GM12878 (cell line): ENCODE measurements around the gene MISFA. TPM values are rescaled to one million over a fixed set of nuclear protein-coding genes. Genes with fewer than 3 reads are reported as not detected.

Experiments
- ATAC-seq: fragments of 200-7000 bp; cut with Tn5 transposase; 3 replicates; pipeline ENCODE4 v1.9.1; 2020; ENCODE audit warnings: mild to moderate bottlenecking, moderate library complexity
- BruUV-seq: library from RNA; stranded (reverse); fragments of 400-500 nt; replicated peaks from 2 replicates; lab custom pipeline; 2021; lab: Mats Ljungman, UMichigan
- CTCF ChIA-PET: fragments of 300-600 bp; sonication (Branson Sonifier 250); formaldehyde crosslinking; extraction: SDS; loops from one replicate; lab custom pipeline; 2021; ENCODE audit warnings: inconsistent platforms; lab: Yijun Ruan, JAX
- POLR2A ChIA-PET: fragments of 350-600 bp; formaldehyde crosslinking; extraction: SDS; loops from one replicate; lab custom pipeline; 2021; ENCODE audit warnings: inconsistent platforms; lab: Charles Lee
- RAD21 ChIA-PET: fragments of 300-600 bp; sonication (Branson Sonifier 250); formaldehyde crosslinking; loops from one replicate; lab custom pipeline; 2023; ENCODE audit warnings: antibody characterized with exemption; ENCODE audit not compliant: unreplicated experiment; lab: Charles Lee
- SMC1A ChIA-PET: fragments of 300-600 bp; sonication (Branson Sonifier 250); formaldehyde crosslinking; loops from one replicate; lab custom pipeline; 2023; ENCODE audit not compliant: unreplicated experiment, uncharacterized antibody; lab: Charles Lee
- DNase-seq: peaks from one replicate; pipeline ENCODE4 v3.0.0-alpha.2; 2011; ENCODE audit warnings: low read depth, low spot score
- FAIRE-seq: peaks from 3 replicates; lab custom pipeline; 2011; peaks lifted over from hg19 to GRCh38; lab: Jason Lieb, UNC
- H2AFZ ChIP-seq: 2 replicates; pipeline ENCODE4 v1.6.0; 2011; ENCODE audit warnings: low read depth, low read length, control low read depth; ENCODE audit not compliant: control insufficient read depth
- H3K27ac ChIP-seq: 2 replicates; pipeline ENCODE4 v1.5.1; 2011; ENCODE audit warnings: control low read depth; ENCODE audit not compliant: control insufficient read depth, insufficient read depth
- H3K27me3 ChIP-seq, 2 experiments: replicated peaks in 1 of 2; 2 replicates each; pipeline versions ENCODE4 v1.6.0 to v1.6.1; 2011; ENCODE audit warnings: low read length in 1 of 2; ENCODE audit not compliant: control insufficient read depth in 2 of 2, insufficient read depth in 2 of 2
- H3K36me3 ChIP-seq, 2 experiments: 2 replicates each; pipeline ENCODE4 v1.5.1; 2011; ENCODE audit warnings: low read length in 1 of 2; ENCODE audit not compliant: control insufficient read depth in 2 of 2, insufficient read depth in 2 of 2
- H3K4me1 ChIP-seq: 2 replicates; pipeline ENCODE4 v1.6.1; 2011; ENCODE audit warnings: mild to moderate bottlenecking, low read length, moderate library complexity, mixed read lengths; ENCODE audit not compliant: control insufficient read depth, insufficient read depth
- H3K4me2 ChIP-seq: 2 replicates; pipeline ENCODE4 v1.6.0; 2011; ENCODE audit warnings: control low read depth; ENCODE audit not compliant: control insufficient read depth, insufficient read depth
- H3K4me3 ChIP-seq: fragments of 200-600 bp; sonication (generic); 2 replicates; pipeline ENCODE4 v1.5.1; 2016
- H3K79me2 ChIP-seq: 2 replicates; pipeline ENCODE4 v1.6.0; 2011; ENCODE audit warnings: low read length; ENCODE audit not compliant: control insufficient read depth, insufficient read depth
- H3K9ac ChIP-seq: 2 replicates; pipeline ENCODE4 v1.8.0; 2011; ENCODE audit warnings: low read length, control low read depth, mixed read lengths; ENCODE audit not compliant: control insufficient read depth, insufficient read depth
- H3K9me3 ChIP-seq: replicated peaks from 3 replicates; pipeline ENCODE4 v1.5.1; 2011; ENCODE audit warnings: mild to moderate bottlenecking, low read length; ENCODE audit not compliant: control insufficient read depth, insufficient read depth
- H4K20me1 ChIP-seq: 2 replicates; pipeline ENCODE4 v1.6.0; 2011; ENCODE audit not compliant: control insufficient read depth, insufficient read depth
- BMI1 ChIP-seq: fragments of 450-650 bp; IDR thresholded peaks from 2 replicates; pipeline ENCODE4 v1.6.1; 2016; ENCODE audit warnings: mild to moderate bottlenecking, moderate library complexity, borderline replicate concordance
- CBX3 ChIP-seq: fragments of 200-600 bp; sonication (generic); IDR thresholded peaks from 2 replicates; pipeline ENCODE4 v1.6.1; 2016; ENCODE audit warnings: low read depth, borderline replicate concordance
- CUX1 ChIP-seq: IDR thresholded peaks from 2 replicates; pipeline ENCODE4 v1.6.1; 2012; ENCODE audit warnings: improper control_type of control experiment, low read depth, low read length; ENCODE audit not compliant: insufficient replicate concordance
- MAX ChIP-seq: IDR thresholded peaks from 2 replicates; pipeline ENCODE4 v1.6.1; 2012; ENCODE audit warnings: low read depth, low read length, improper control_type of control experiment
- MEF2B ChIP-seq: fragments of 450-650 bp; IDR thresholded peaks from 2 replicates; pipeline ENCODE4 v1.6.1; 2018; ENCODE audit warnings: mild to moderate bottlenecking, moderate library complexity; ENCODE audit not compliant: partially characterized antibody, poor library complexity, severe bottlenecking
- NFYB ChIP-seq: IDR thresholded peaks from 2 replicates; pipeline ENCODE4 v1.6.1; 2011; ENCODE audit warnings: low read depth, mild to moderate bottlenecking, low read length, improper control_type of control experiment, moderate library complexity; ENCODE audit not compliant: insufficient read depth
- SIN3A ChIP-seq: IDR thresholded peaks from 2 replicates; pipeline ENCODE4 v1.6.1; 2012; ENCODE audit warnings: low read depth, low read length, improper control_type of control experiment
- STAT1 ChIP-seq: fragments of 450-650 bp; conservative IDR thresholded peaks from 2 replicates; pipeline ENCODE4 v1.6.1; 2014; ENCODE audit warnings: antibody characterized with exemption, mild to moderate bottlenecking
- ZNF622 ChIP-seq: fragments of 450-650 bp; IDR thresholded peaks from 2 replicates; pipeline ENCODE4 v1.6.1; 2017; ENCODE audit warnings: mild to moderate bottlenecking, inconsistent platforms
- WGBS: methylation state at CpG from one replicate; pipeline ENCODE4 v1.1.6; 2016; ENCODE audit warnings: low lambda C conversion rate; ENCODE audit not compliant: insufficient replicate concordance, insufficient coverage; ENCODE audit errors: missing lambda C conversion rate; 5-methylcytosine and 5-hydroxymethylcytosine counted together
- in situ Hi-C: fragments of 300-500 bp; cut with MboI; formaldehyde crosslinking; loops from 9 replicates; pipeline ENCODE4 v1.14.3; 2018; ENCODE audit warnings: mixed read lengths
- intact Hi-C: fragments of 100-400 bp; cut with micrococcal nuclease; formaldehyde crosslinking; loops from one replicate; pipeline ENCODE4 v1.14.2; 2022; ENCODE audit not compliant: unreplicated experiment
- polyA plus RNA-seq, 11 experiments: library from polyadenylated mRNA; depleted of rRNA in 4 of 11; unstranded in 6 of 11; stranded (reverse) in 5 of 11; fragments of >200 nt; fragmentation: Nextera tagmentation in 4 of 11; fragmentation: Illumina TruSeq in 1 of 11; extraction: Ambion mirVana in 4 of 11; extraction: Trizol in 1 of 11; gene quantifications; 1 replicate in 1 of 11; 2 replicates in 10 of 11; pipeline versions ENCODE4 v1.2.1 to v1.2.3, GENCODE V29; 2011 to 2016; ENCODE audit warnings: inconsistent platforms in 2 of 11, missing spikeins in 2 of 11, low read depth in 1 of 11
- total RNA-seq, 4 experiments: library from RNA; depleted of rRNA in 3 of 4; stranded (reverse); fragments of >200 nt in 3 of 4; fragmentation: Illumina TruSeq in 1 of 4; extraction: Trizol in 1 of 4; gene quantifications; 2 replicates each; pipeline versions ENCODE4 v1.2.1 to v1.2.3, GENCODE V29; 2013 to 2021

The MISFA gene
- total and polyA plus RNA-seq, 10 of the 15 experiments (the other 5 are each of a cell fraction or from before 2014, with no cell fraction given), result 0.88 to 4.6 (median 2.3) TPM; not detected in 1

- H3K36me3 ChIP-seq, result no peaks in the 10 kb centered on the region
- no peaks in the 10 kb centered on the region for H3K79me2 ChIP-seq
- CTCF ChIA-PET, result interaction anchor here (0.7 to 2.1 kb wide), 3 partner anchors 132 to 336 kb away, joined by 3 to 9 read pairs (median 3); no protein-coding TSS in a partner anchor
- H3K27ac ChIP-seq, result no peak overlapping the region
- FAIRE-seq, result no peak
- intact Hi-C loops (no loop called here), in situ Hi-C loops (no loop called here)
- POLR2A ChIA-PET, result interaction anchor here (0.7 to 1.9 kb wide), 3 partner anchors 10 to 250 kb away, joined by 3 to 4 read pairs (median 4); no protein-coding TSS in a partner anchor
- peaks cover 5% of the 10 kb centered on the region; the same call in 1 of the 2 replicates for H3K4me1 ChIP-seq
- BruUV-seq, result no TSS peak
- DNase-seq, result no peak
- no peak overlapping the region for H3K4me3 ChIP-seq
- TF ChIP-seq SIN3A (no peak), MAX (no peak), STAT1 (no peak), NFYB (no peak), BMI1 (no peak), CBX3 (no peak), MEF2B (no peak), CUX1 (no peak), ZNF622 (no peak)
- H3K9ac ChIP-seq, result no peak overlapping the region
- no peaks in the 10 kb centered on the region for H4K20me1 ChIP-seq
- no peaks in the 10 kb centered on the region for H3K9me3 ChIP-seq
- RAD21 ChIA-PET, result interaction anchor here (0.7 to 2.1 kb wide), 3 partner anchors 53 to 785 kb away, joined by 3 to 11 read pairs (median 3); partner anchors contain the start of gene SPTY2D1
- no peak overlapping the region for H3K4me2 ChIP-seq
- H2AFZ ChIP-seq, result no peak overlapping the region
- WGBS, result 98% methylated on average over 2 of the region's 2 CpGs
- no peaks in the 10 kb centered on the region for H3K27me3 ChIP-seq
- ATAC-seq, result no peak
- SMC1A ChIA-PET, result interaction anchor here (1.0 to 2.6 kb wide), 6 partner anchors 8 to 52 kb away, joined by 3 to 19 read pairs (median 4); partner anchors contain the start of genes SPTY2D1 and UEVLD
These were observed 19.3 kb upstream of the MISFA start for GRCh38 chr11:18580113-18580766.
